GM12864 (cell line): ENCODE data around the gene PXDN.

Source experiments
- DNase-seq: peaks from one replicate; pipeline ENCODE4 v3.0.0-alpha.2; 2011; ENCODE audit warnings: low read depth
- H3K4me3 ChIP-seq: 2 replicates; pipeline ENCODE4 v1.5.1; 2011; ENCODE audit warnings: mild to moderate bottlenecking, low read depth, low read length, control low read depth
- CTCF ChIP-seq: IDR thresholded peaks from 2 replicates; pipeline ENCODE4 v1.5.1; 2011; ENCODE audit warnings: low read depth, mild to moderate bottlenecking, moderate library complexity, low read length, control low read depth, inconsistent platforms; ENCODE audit errors: missing control alignments

The PXDN gene

DNA sequence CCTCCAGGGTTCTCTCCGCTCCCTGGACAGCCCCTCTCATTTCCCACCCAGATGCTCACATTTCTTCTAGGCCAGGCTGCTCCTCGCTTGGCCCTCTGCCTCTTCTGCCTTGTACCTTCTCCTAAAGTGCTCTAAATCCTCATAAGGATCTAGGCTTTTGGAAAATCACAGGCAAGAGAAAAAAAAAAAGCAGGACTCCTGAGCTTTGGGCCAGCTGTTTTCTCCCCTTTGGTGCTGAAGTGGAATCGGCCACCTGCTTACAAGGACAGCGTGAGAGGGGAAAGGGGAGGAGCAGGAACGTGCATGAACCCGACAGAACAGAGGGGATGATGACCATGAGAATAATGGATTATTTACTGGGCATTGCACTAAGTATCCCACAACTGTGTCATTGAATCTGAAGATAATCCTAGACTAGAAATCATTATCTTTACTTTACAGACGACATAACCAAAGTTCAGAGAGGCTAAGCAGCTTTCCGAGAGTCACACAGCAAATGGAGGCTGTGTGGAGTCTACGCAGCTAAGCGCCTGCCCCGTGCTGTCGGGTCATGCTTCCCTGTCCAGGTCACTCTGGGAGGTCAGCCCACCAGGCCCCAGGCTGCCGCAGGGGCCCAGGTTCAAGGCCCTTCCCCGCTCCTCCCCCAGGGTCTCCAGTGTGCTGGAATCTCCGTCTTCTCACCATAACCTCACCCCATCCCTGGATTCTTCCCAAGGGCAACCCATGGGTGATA is 141.9 kb downstream of the PXDN start:
- no peak for TF ChIP-seq CTCF
- no peak for DNase-seq
- H3K4me3 ChIP-seq, result no peak overlapping the region

GRCh38 chr2:1601471-1602277 is 142.6 kb downstream of the PXDN start:
- no peak overlapping the region for H3K4me3 ChIP-seq
- DNase-seq, result no peak
- no peak for TF ChIP-seq CTCF

DNA sequence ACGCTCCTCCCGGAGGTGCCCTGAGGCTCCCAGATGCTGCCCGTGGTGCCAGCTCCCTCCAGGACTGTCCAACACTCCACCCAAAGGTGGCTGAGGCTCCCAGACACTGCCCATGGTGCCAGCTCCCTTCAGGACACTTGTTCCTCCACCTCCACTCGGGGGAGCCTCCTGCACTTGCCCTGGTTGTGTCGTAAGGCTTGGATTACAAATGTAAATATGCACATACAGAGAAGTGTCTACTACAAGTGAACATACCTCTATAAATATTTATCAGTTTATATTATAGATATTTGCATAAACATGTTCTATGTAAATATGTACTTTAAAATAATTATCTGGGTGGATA is 143.3 kb downstream of the PXDN start:
- DNase-seq, result no peak
- TF ChIP-seq CTCF, result no peak
- H3K4me3 ChIP-seq, result no peak overlapping the region

DNA sequence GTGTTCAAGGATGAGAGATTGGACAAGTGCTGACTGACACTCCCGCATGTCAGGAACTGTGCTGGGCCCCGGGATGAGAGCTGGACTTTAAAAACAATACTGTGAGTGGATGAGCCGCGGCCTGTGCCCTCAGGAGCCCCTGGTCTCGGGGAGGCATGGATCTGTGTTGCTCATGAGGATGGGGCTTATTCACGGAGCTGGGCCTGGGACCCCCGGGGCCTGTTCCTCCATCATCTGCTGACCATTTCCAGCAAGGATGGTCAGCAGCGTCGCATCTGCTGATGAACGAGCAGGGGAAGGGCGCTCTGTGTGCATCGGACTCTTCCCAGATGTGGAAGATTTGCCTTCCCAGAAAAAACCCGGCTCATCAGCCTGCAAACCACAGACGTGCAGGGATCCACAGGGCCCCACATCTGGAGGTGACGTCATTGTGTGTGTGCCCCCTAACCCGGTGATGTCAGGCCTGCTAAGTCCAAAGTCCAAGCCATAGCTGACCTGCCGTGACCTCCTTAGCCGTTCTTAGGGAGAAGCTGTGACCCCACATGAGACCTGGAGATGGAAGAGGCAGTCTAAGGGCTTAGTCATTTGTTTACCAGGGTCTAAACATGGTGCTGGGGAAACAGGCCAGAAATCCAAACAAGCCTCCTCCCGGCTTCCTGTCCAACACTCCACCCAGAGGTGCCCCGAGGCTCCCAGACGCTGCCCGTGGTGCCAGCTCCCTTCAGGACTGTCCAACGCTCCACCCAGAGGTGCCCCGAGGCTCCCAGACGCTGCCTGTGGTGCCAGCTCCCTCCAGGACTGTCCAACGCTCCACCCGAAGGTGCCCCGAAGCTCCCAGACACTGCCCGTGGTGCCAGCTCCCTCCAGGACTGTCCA is 143.9 kb downstream of the PXDN start:
- no peak for DNase-seq
- no peak overlapping the region for H3K4me3 ChIP-seq
- no peak for TF ChIP-seq CTCF

- H3K4me3 ChIP-seq, result no peak overlapping the region
- TF ChIP-seq CTCF, result no peak
- DNase-seq, result no peak
These were observed 144.8 kb downstream of the PXDN start for GRCh38 chr2:1599301-1600085.

DNA sequence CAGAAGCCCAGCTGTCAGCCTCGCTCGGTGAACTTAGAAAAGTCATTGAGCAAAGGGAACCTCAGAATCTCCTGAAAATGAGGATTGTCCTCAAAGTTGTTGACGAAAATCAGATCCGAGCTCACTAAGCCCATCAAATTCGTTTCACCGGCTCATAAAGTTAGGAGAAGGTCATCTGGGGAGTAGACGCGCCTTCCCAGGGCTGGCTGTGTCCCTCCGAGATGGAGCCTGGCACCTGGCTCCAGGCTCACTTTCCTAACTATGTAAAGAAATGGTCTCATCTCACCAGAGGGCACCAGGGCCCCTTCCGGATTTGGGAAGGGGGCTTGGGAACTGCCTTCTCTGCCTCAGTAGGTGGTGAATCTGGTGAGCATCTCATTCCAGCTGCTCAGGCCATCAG is 145.5 kb downstream of the PXDN start:
- TF ChIP-seq CTCF, result no peak
- no peak overlapping the region for H3K4me3 ChIP-seq
- DNase-seq, result no peak
